H1 (cell line): ENCODE results near the gene ASCC1. TPM values are rescaled to one million over a fixed set of nuclear protein-coding genes. Genes with fewer than 3 reads are reported as not detected.

Source experiments
- CTCF ChIA-PET: fragments of 300-600 bp; sonication (Branson Sonifier 250); formaldehyde crosslinking; loops from one replicate; lab custom pipeline; 2021; ENCODE audit not compliant: partially characterized antibody; lab: Charles Lee
- POLR2A ChIA-PET: fragments of 300-600 bp; sonication (Branson Sonifier 250); formaldehyde crosslinking; loops from one replicate; lab custom pipeline; 2021; ENCODE audit warnings: inconsistent platforms; ENCODE audit not compliant: partially characterized antibody; lab: Charles Lee
- DNase-seq, 2 experiments: peaks; one replicate each; pipeline versions ENCODE4 v3.0.0 to v3.0.0-alpha.2; 2010 to 2022; ENCODE audit warnings: low spot score in 2 of 2, low read depth in 1 of 2, mixed read lengths in 1 of 2
- FAIRE-seq: peaks from 2 replicates; lab custom pipeline; 2011; peaks lifted over from hg19 to GRCh38; lab: Jason Lieb, UNC
- H2AFZ ChIP-seq: 2 replicates; pipeline ENCODE4 v1.8.1; 2012; ENCODE audit warnings: low read length, inconsistent platforms
- H2AK5ac ChIP-seq: 2 replicates; pipeline ENCODE4 v1.6.1; 2013; ENCODE audit warnings: low read depth, low read length
- H2BK120ac ChIP-seq: replicated peaks from 2 replicates; pipeline ENCODE3; 2013; ENCODE audit warnings: low read depth, low read length, inconsistent platforms
- H2BK12ac ChIP-seq: 2 replicates; pipeline ENCODE4 v1.6.1; 2013; ENCODE audit warnings: low read depth, low read length
- H2BK15ac ChIP-seq: 2 replicates; pipeline ENCODE4 v1.6.1; 2013; ENCODE audit warnings: low read length
- H2BK20ac ChIP-seq: 2 replicates; pipeline ENCODE4 v1.6.1; 2013; ENCODE audit warnings: low read length
- H2BK5ac ChIP-seq: 2 replicates; pipeline ENCODE4 v1.6.1; 2013; ENCODE audit warnings: low read depth, low read length
- H3K14ac ChIP-seq: 2 replicates; pipeline ENCODE4 v1.6.1; 2013; ENCODE audit warnings: inconsistent platforms; ENCODE audit not compliant: insufficient read length
- H3K18ac ChIP-seq: 2 replicates; pipeline ENCODE4 v1.6.1; 2013; ENCODE audit warnings: low read length; ENCODE audit errors: extremely low read depth
- H3K23ac ChIP-seq: 2 replicates; pipeline ENCODE4 v1.6.1; 2013; ENCODE audit warnings: inconsistent platforms; ENCODE audit not compliant: insufficient read length
- H3K23me2 ChIP-seq: 2 replicates; pipeline ENCODE4 v1.6.1; 2013; ENCODE audit warnings: low read depth, low read length
- H3K27ac ChIP-seq: 2 replicates; pipeline ENCODE4 v1.6.1; 2011; ENCODE audit warnings: low read depth, low read length, inconsistent platforms
- H3K27me3 ChIP-seq, 4 experiments: replicated peaks in 1 of 4; 1 replicate in 1 of 4; 2 replicates in 3 of 4; pipeline versions ENCODE4 v1.6.1 to v1.8.1; 2011 to 2013; ENCODE audit warnings: low read length in 3 of 4, mild to moderate bottlenecking in 3 of 4, inconsistent platforms in 2 of 4, mixed read lengths in 2 of 4, moderate library complexity in 1 of 4; ENCODE audit not compliant: control insufficient read depth in 3 of 4, insufficient read depth in 3 of 4; ENCODE audit errors: extremely low read depth in 1 of 4
- H3K36me3 ChIP-seq, 4 experiments: 2 replicates each; pipeline versions ENCODE4 v1.6.1 to v1.8.1; 2011 to 2013; ENCODE audit warnings: mild to moderate bottlenecking in 4 of 4, low read length in 3 of 4, moderate library complexity in 2 of 4, control low read depth in 1 of 4, inconsistent platforms in 1 of 4; ENCODE audit not compliant: insufficient read depth in 4 of 4, control insufficient read depth in 2 of 4
- H3K4ac ChIP-seq: replicated peaks from 2 replicates; pipeline ENCODE3; 2013; ENCODE audit warnings: low read length, low read depth, mixed read lengths, inconsistent platforms; ENCODE audit not compliant: insufficient read length
- H3K4me1 ChIP-seq, 4 experiments: replicated peaks in 1 of 4; 1 replicate in 1 of 4; 2 replicates in 3 of 4; pipeline versions ENCODE4 v1.6.1 to v1.8.1; 2011 to 2013; ENCODE audit warnings: low read length in 3 of 4, inconsistent platforms in 2 of 4, mixed read lengths in 1 of 4; ENCODE audit not compliant: insufficient read depth in 4 of 4, control insufficient read depth in 3 of 4
- H3K4me2 ChIP-seq, 2 experiments: 2 replicates each; pipeline versions ENCODE4 v1.6.1 to v1.8.1; 2011 to 2013; ENCODE audit warnings: low read depth in 2 of 2, low read length in 2 of 2, control low read depth in 1 of 2, inconsistent platforms in 1 of 2, mild to moderate bottlenecking in 1 of 2; ENCODE audit not compliant: insufficient read depth in 1 of 2
- H3K4me3 ChIP-seq, 4 experiments: fragments of 200-600, 300-600 bp in 1 of 4; sonication (generic), shearing (Covaris generic), sonication (Bioruptor Twin) in 1 of 4; 2 replicates each; pipeline versions ENCODE4 v1.5.1 to v1.8.1; 2011 to 2016; ENCODE audit warnings: low read length in 4 of 4, low read depth in 3 of 4, control low read depth in 2 of 4, inconsistent platforms in 2 of 4, mild to moderate bottlenecking in 2 of 4, mixed read lengths in 1 of 4, moderate library complexity in 1 of 4; ENCODE audit not compliant: insufficient read depth in 2 of 4; ENCODE audit errors: extremely low read depth in 1 of 4
- H3K56ac ChIP-seq: replicated peaks from 2 replicates; pipeline ENCODE3; 2013; ENCODE audit warnings: low read depth, mild to moderate bottlenecking, mixed read lengths, low read length, inconsistent platforms; ENCODE audit not compliant: insufficient read length
- H3K79me1 ChIP-seq: 2 replicates; pipeline ENCODE4 v1.6.1; 2013; ENCODE audit warnings: low read depth, low read length, control low read depth
- H3K79me2 ChIP-seq, 2 experiments: 2 replicates each; pipeline versions ENCODE4 v1.6.1 to v1.8.1; 2012 to 2013; ENCODE audit warnings: low read length in 2 of 2, mild to moderate bottlenecking in 2 of 2, inconsistent platforms in 1 of 2; ENCODE audit not compliant: insufficient read depth in 2 of 2, control insufficient read depth in 1 of 2
- H3K9ac ChIP-seq, 4 experiments: replicated peaks in 1 of 4; 1 replicate in 1 of 4; 2 replicates in 3 of 4; pipeline versions ENCODE4 v1.6.1 to v1.8.1; 2011 to 2013; ENCODE audit warnings: low read depth in 3 of 4, low read length in 3 of 4, control low read depth in 2 of 4, mild to moderate bottlenecking in 2 of 4, moderate library complexity in 2 of 4, inconsistent platforms in 1 of 4; ENCODE audit errors: extremely low read depth in 1 of 4
- H3K9me3 ChIP-seq, 2 experiments: 2 replicates each; pipeline versions ENCODE4 v1.6.1 to v1.8.1; 2012 to 2013; ENCODE audit warnings: mild to moderate bottlenecking in 2 of 2, moderate library complexity in 2 of 2, control low read depth in 1 of 2, inconsistent platforms in 1 of 2, low read depth in 1 of 2, low read length in 1 of 2, mixed read lengths in 1 of 2; ENCODE audit not compliant: insufficient read depth in 2 of 2
- H4K20me1 ChIP-seq, 2 experiments: replicated peaks in 1 of 2; 2 replicates each; pipeline versions ENCODE3 to v1.8.1; 2011 to 2013; ENCODE audit warnings: inconsistent platforms in 2 of 2, low read length in 2 of 2, mild to moderate bottlenecking in 1 of 2; ENCODE audit not compliant: insufficient read depth in 2 of 2, control insufficient read depth in 1 of 2
- H4K5ac ChIP-seq: 2 replicates; pipeline ENCODE4 v1.6.1; 2013; ENCODE audit warnings: low read length, low read depth, mixed read lengths, inconsistent platforms; ENCODE audit not compliant: insufficient read length
- H4K8ac ChIP-seq: 2 replicates; pipeline ENCODE4 v1.8.0; 2013; ENCODE audit warnings: mild to moderate bottlenecking, moderate library complexity, low read length, inconsistent platforms; ENCODE audit not compliant: insufficient read depth; ENCODE audit errors: extremely low read depth
- H4K91ac ChIP-seq: replicated peaks from 2 replicates; pipeline ENCODE3; 2013; ENCODE audit warnings: low read length, mixed read lengths, inconsistent platforms; ENCODE audit not compliant: insufficient read length
- ASH2L ChIP-seq: fragments of 200-600, 300-600 bp; sonication (generic); IDR thresholded peaks from one replicate; pipeline ENCODE4 v1.7.1; 2017; ENCODE audit warnings: low read length
- EGR1 ChIP-seq: IDR thresholded peaks from 2 replicates; pipeline ENCODE4 v1.6.1; 2011; ENCODE audit warnings: low read depth, low read length, borderline replicate concordance
- KDM1A ChIP-seq: fragments of 200-600, 300-600 bp; sonication (generic); IDR thresholded peaks from 2 replicates; pipeline ENCODE4 v1.7.1; 2016; ENCODE audit warnings: mild to moderate bottlenecking, low read length, borderline replicate concordance
- TAF1 ChIP-seq: IDR thresholded peaks from 2 replicates; pipeline ENCODE4 v1.6.1; 2011; ENCODE audit warnings: mild to moderate bottlenecking, low read depth, low read length
- TCF12 ChIP-seq: IDR thresholded peaks from 2 replicates; pipeline ENCODE4 v1.6.1; 2011; ENCODE audit warnings: low read depth, mild to moderate bottlenecking, low read length
- WGBS, 2 experiments: shearing (Covaris generic) in 1 of 2; methylation state at CpG; one replicate each; pipeline versions ENCODE4 v1.1.6 to v1.1.7; 2013 to 2015; ENCODE audit warnings: low lambda C conversion rate in 2 of 2, mixed read lengths in 2 of 2, inconsistent platforms in 1 of 2, low coverage in 1 of 2, missing lambda C conversion rate in 1 of 2; ENCODE audit not compliant: insufficient replicate concordance in 2 of 2, insufficient coverage in 1 of 2, insufficient read length in 1 of 2; ENCODE audit errors: extremely low coverage in 1 of 2, missing lambda C conversion rate in 1 of 2; 5-methylcytosine and 5-hydroxymethylcytosine counted together
- polyA plus RNA-seq, 7 experiments: library from polyadenylated mRNA; depleted of rRNA in 3 of 7; stranded (reverse) in 5 of 7; unstranded in 2 of 7; fragments of >200 nt in 5 of 7; fragments of 200-250 nt in 2 of 7; gene quantifications; 1 replicate in 5 of 7; 2 replicates in 1 of 7; 4 replicates in 1 of 7; pipeline versions ENCODE4 v1.2.1 to v1.2.3, GENCODE V29; 2011 to 2013; ENCODE audit warnings: missing spikeins in 2 of 7, mixed read lengths in 2 of 7
- total RNA-seq: library from RNA; stranded (reverse); fragmentation: NEBNext Ultra II Directional; extraction: Animal tissue kit (Norgen Biotek cat#: 25700); gene quantifications from 2 replicates; pipeline ENCODE4 v1.2.1, GENCODE V29; 2021
- TF ChIP-seq, protein P1 (sequence below): IDR thresholded peaks from 2 replicates; pipeline ENCODE4 v1.6.1; 2011; ENCODE audit warnings: low read length, improper control_type of control experiment

ASCC1 gene
- total and polyA plus RNA-seq, 2 of the 8 experiments (the other 6 are each of a cell fraction or from before 2014, with no cell fraction given): 25.6 to 35.8 TPM

DNA sequence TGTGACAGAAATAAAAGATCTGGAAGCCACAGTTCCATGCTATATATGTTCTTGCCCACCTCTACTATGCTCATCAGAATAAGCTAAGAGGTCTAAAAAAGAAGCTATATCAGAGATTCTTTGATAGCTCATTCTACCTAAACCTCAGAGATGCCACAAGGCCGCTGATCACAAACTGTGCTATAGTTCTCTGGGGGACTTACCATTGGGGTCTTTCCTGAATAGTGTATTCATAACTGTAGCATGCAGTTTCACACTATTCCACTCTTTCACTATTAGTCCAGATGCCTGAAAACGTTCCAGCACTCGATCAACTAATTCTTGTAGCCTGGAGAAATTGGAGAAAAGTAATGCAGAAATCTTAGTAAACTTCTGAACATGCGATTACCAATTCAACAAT is 83.2 kb downstream of the ASCC1 start:
- no peaks in the 10 kb centered on the region for H3K23me2 ChIP-seq
- ChIA-PET POLR2A (interaction anchor here (1.2 to 1.4 kb wide), 3 partner anchors 14 to 188 kb away, joined by 3 to 4 read pairs (median 3); partner anchors contain the start of gene DDIT4), CTCF (interaction anchor here (0.8 to 3.8 kb wide), 14 partner anchors 9 to 202 kb away, joined by 3 to 12 read pairs (median 4); no protein-coding TSS in a partner anchor)
- no peak overlapping the region for H3K23ac ChIP-seq
- no peaks in the 10 kb centered on the region for H4K20me1 ChIP-seq
- H2AK5ac ChIP-seq: no peak overlapping the region
- no peak overlapping the region for H4K91ac ChIP-seq
- no peak overlapping the region for H2BK5ac ChIP-seq
- H3K56ac ChIP-seq: no peak overlapping the region
- H3K4me1 ChIP-seq: no peaks in the 10 kb centered on the region
- no peak overlapping the region for H4K8ac ChIP-seq
- H3K27ac ChIP-seq: no peak overlapping the region
- H4K5ac ChIP-seq: no peak overlapping the region
- H3K27me3 ChIP-seq: no peaks in the 10 kb centered on the region
- no peaks in the 10 kb centered on the region for H3K79me2 ChIP-seq
- H2BK12ac ChIP-seq: no peak overlapping the region
- WGBS, 2 experiments: 89% methylated on average over 4 of the region's 4 CpGs; no CpG with 5 or more reads in 1 of the 2 experiments
- no peaks in the 10 kb centered on the region for H3K79me1 ChIP-seq
- no peak for DNase-seq
- H3K4ac ChIP-seq: no peak overlapping the region
- H2BK20ac ChIP-seq: no peak overlapping the region
- H3K18ac ChIP-seq: no peak overlapping the region
- H3K9ac ChIP-seq: no peak overlapping the region
- peaks cover 0 to 3% of the 10 kb centered on the region in 2 experiments; a peak in 1 of 4 replicates for H3K9me3 ChIP-seq
- no peak overlapping the region for H3K4me2 ChIP-seq
- no peak overlapping the region for H3K4me3 ChIP-seq
- no peak overlapping the region for H2BK15ac ChIP-seq
- no peak overlapping the region for H3K14ac ChIP-seq
- no peak overlapping the region for H2BK120ac ChIP-seq
- no peak overlapping the region for H2AFZ ChIP-seq
- no peaks in the 10 kb centered on the region for H3K36me3 ChIP-seq
- no peak for FAIRE-seq
- TF ChIP-seq, protein P1, sequence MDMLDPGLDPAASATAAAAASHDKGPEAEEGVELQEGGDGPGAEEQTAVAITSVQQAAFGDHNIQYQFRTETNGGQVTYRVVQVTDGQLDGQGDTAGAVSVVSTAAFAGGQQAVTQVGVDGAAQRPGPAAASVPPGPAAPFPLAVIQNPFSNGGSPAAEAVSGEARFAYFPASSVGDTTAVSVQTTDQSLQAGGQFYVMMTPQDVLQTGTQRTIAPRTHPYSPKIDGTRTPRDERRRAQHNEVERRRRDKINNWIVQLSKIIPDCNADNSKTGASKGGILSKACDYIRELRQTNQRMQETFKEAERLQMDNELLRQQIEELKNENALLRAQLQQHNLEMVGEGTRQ: no peak
- TF ChIP-seq KDM1A: no peak
- TF ChIP-seq TAF1: no peak
- TF ChIP-seq ASH2L: no peak
- TF ChIP-seq EGR1: no peak
- no peak for TF ChIP-seq TCF12
